Activated CD4-positive, alpha-beta T cell treated with anti-CD3 and anti-CD28 coated beads for 24 hours (primary cell): ENCODE results near the gene SERPIND1.
"Not testable (repeated sequence)": the region's sequence is repeated elsewhere in the genome, so short reads cannot be mapped to it uniquely, and the experiment has no call there.

Source experiments
- DNase-seq, 2 donors: peaks; one replicate each; pipeline ENCODE4 v3.0.0-alpha.2; 2020; ENCODE audit warnings: low read depth in 2 of 2

Gene SERPIND1

GRCh38 chr22:20746431-20747189 is 27.3 kb upstream of the SERPIND1 start:
- no peak for DNase-seq

- no peak for DNase-seq
Observed at GRCh38 chr22:20747223-20747622, 26.7 kb upstream of the SERPIND1 start.

- DNase-seq, result no peak
Observed at GRCh38 chr22:20748082-20748481, 25.8 kb upstream of the SERPIND1 start.

- DNase-seq, result no peak
Observed at GRCh38 chr22:20748731-20749428, 25.0 kb upstream of the SERPIND1 start.

GRCh38 chr22:20749453-20749852 is 24.5 kb upstream of the SERPIND1 start:
- no peak for DNase-seq

GRCh38 chr22:20750461-20751184 is 23.3 kb upstream of the SERPIND1 start:
- DNase-seq, result peak; percentile 6 to 14

- DNase-seq, result no peak
Observed at GRCh38 chr22:20751185-20751851, 22.6 kb upstream of the SERPIND1 start.

GRCh38 chr22:20752104-20752741 is 21.7 kb upstream of the SERPIND1 start:
- DNase-seq, result no peak

- no peak for DNase-seq
Observed at GRCh38 chr22:20752873-20753272, 21.0 kb upstream of the SERPIND1 start.

GRCh38 chr22:20756846-20757245 is 17.1 kb upstream of the SERPIND1 start:
- no peak for DNase-seq

- DNase-seq, result no peak
Observed at GRCh38 chr22:20758688-20759087, 15.2 kb upstream of the SERPIND1 start.

- no peak for DNase-seq
Observed at GRCh38 chr22:20760084-20760483, 13.8 kb upstream of the SERPIND1 start.

- DNase-seq, result no peak
Observed at GRCh38 chr22:20761536-20761935, 12.4 kb upstream of the SERPIND1 start.

GRCh38 chr22:20762233-20762796 is 11.6 kb upstream of the SERPIND1 start:
- no peak for DNase-seq

- no peak for DNase-seq
Observed at GRCh38 chr22:20763630-20764470, 10.1 kb upstream of the SERPIND1 start.

GRCh38 chr22:20764471-20764720 is 9.5 kb upstream of the SERPIND1 start:
- no peak for DNase-seq

- DNase-seq, result no peak
Observed at GRCh38 chr22:20764729-20765128, 9.2 kb upstream of the SERPIND1 start.

GRCh38 chr22:20765938-20766337 is 8.0 kb upstream of the SERPIND1 start:
- no peak for DNase-seq

- DNase-seq, result no peak
Observed at GRCh38 chr22:20766530-20766929, 7.4 kb upstream of the SERPIND1 start.

- DNase-seq, result not testable (repeated sequence)
Observed at GRCh38 chr22:20769496-20769826, 4.5 kb upstream of the SERPIND1 start.
